Fibroblast of the aortic adventitia (primary cell): Measurements from ENCODE around the gene SPINK9. TPM values are rescaled to one million over a fixed set of nuclear protein-coding genes. Genes with fewer than 3 reads are reported as not detected.

ENCODE experiments used
- DNase-seq: peaks from one replicate; pipeline ENCODE4 v3.0.0-alpha.2; 2010; ENCODE audit warnings: low read depth
- H3K4me3 ChIP-seq: 2 replicates; pipeline ENCODE4 v1.5.1; 2011; ENCODE audit warnings: low read depth, mild to moderate bottlenecking, control low read depth, low read length, moderate library complexity
- CTCF ChIP-seq: IDR thresholded peaks from 2 replicates; pipeline ENCODE4 v1.5.1; 2011; ENCODE audit warnings: mild to moderate bottlenecking, low read length, control low read depth, inconsistent platforms; ENCODE audit not compliant: insufficient read depth
- total RNA-seq: library from RNA; depleted of rRNA; stranded (reverse); fragments of >200 nt; gene quantifications from 2 replicates; pipeline ENCODE4 v1.2.3, GENCODE V29; 2012; ENCODE audit warnings: low replicate concordance

The SPINK9 gene
- total RNA-seq, 1 donor = not detected

GRCh38 chr5:148342371-148343045, 7.1 kb downstream of the SPINK9 start:
- H3K4me3 ChIP-seq = no peak overlapping the region
- no peak for TF ChIP-seq CTCF

GRCh38 chr5:148343046-148343407, 7.7 kb downstream of the SPINK9 start:
- no peak overlapping the region for H3K4me3 ChIP-seq
- TF ChIP-seq CTCF = no peak
- no peak for DNase-seq

More at GRCh38 chr5:148342371-148343045, 7.1 kb downstream of the SPINK9 start:
- no peak for DNase-seq

GRCh38 chr5:148343603-148344487, 8.5 kb downstream of the SPINK9 start:
- H3K4me3 ChIP-seq = no peak overlapping the region
- DNase-seq = no peak
- no peak for TF ChIP-seq CTCF

GRCh38 chr5:148347706-148348105, 12.3 kb downstream of the SPINK9 start:
- no peak for DNase-seq
- H3K4me3 ChIP-seq = no peak overlapping the region
- TF ChIP-seq CTCF = no peak

GRCh38 chr5:148352696-148353095, 17.3 kb downstream of the SPINK9 start:
- H3K4me3 ChIP-seq = no peak overlapping the region
- TF ChIP-seq CTCF = no peak
- no peak for DNase-seq

GRCh38 chr5:148353634-148354033, 18.3 kb downstream of the SPINK9 start:
- TF ChIP-seq CTCF = no peak
- no peak overlapping the region for H3K4me3 ChIP-seq

More at GRCh38 chr5:148353634-148354033, 18.3 kb downstream of the SPINK9 start:
- DNase-seq = no peak
